HK-2 (cell line): ENCODE measurements around the gene PCDHGB1.
A peak's percentile ranks its signal among the peaks of the same experiment; 100 is the strongest.
"Not testable (repeated sequence)": the region's sequence is repeated elsewhere in the genome, so short reads cannot be mapped to it uniquely, and the experiment has no call there.

Experiments used
- DNase-seq: peaks from one replicate; pipeline ENCODE4 v3.0.0-alpha.2; 2018; ENCODE audit not compliant: unreplicated experiment

The PCDHGB1 gene

DNA sequence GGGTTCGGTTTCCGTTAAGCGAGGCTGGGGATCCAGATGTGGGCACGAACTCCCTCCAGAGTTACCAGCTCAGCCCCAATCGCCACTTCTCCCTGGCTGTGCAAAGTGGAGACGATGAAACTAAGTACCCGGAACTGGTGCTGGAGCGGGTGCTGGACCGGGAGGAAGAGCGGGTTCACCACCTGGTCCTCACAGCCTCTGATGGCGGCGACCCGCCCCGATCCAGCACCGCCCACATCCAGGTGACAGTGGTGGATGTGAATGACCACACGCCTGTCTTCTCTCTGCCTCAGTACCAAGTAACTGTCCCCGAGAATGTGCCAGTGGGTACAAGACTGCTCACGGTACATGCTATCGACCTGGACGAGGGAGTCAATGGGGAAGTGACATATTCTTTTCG is 33.4 kb downstream of the PCDHGB1 start:
- DNase-seq = no peak

DNA sequence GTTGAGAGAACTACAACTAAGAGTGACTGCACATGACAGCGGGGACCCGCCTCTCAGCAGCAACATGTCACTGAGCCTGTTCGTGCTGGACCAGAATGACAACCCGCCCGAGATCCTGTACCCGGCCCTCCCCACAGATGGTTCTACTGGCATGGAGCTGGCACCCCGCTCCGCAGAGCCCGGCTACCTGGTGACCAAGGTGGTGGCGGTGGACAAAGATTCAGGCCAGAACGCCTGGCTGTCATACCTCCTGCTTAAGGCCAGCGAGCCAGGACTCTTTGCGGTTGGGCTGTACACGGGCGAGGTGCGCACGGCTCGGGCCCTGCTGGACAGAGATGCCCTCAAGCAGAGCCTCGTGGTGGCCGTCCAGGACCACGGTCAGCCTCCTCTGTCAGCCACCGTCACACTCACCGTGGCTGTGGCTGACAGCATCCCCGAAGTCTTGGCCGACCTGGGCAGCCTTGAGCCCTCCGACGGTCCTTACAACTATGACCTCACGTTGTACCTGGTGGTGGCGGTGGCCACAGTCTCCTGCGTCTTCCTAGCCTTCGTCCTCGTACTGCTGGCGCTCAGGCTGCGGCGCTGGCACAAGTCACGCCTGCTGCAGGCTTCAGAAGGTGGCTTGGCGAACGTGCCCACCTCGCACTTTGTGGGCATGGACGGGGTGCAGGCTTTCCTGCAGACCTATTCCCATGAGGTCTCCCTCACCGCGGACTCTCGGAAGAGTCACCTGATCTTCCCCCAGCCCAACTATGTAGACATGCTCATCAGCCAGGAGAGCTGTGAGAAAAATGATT is 34.8 kb downstream of the PCDHGB1 start:
- DNase-seq = no peak

DNA sequence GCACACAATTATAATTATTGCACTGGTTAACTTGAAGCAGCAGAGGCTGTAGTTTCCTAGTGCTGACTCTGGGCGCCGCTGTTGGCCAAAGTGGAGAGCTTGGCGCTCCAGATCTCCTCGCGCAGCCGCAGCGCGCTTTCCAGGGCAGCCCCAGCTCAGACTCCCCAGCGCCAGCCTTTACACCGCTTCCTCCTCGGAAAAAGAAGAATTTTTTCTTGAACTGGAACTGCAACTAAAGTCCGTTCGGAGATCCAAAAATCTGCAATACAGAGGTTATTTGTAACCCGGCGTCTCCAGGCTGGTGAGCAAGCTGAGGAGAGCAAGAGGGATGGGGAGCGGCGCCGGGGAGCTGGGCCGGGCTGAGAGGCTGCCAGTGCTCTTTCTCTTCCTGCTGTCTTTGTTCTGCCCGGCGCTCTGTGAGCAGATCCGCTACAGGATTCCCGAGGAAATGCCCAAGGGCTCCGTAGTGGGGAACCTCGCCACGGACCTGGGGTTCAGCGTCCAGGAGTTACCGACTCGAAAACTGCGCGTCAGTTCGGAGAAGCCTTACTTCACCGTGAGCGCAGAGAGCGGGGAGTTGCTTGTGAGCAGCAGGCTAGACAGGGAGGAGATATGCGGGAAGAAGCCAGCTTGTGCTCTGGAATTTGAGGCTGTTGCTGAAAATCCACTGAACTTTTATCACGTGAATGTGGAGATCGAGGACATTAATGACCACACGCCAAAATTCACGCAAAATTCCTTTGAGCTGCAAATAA is 37.8 kb downstream of the PCDHGB1 start, which contains the start of gene PCDHGB4:
Gene PCDHGB4, plus strand, starts transcription at position 142 of the 755 bp plus-strand sequence. Its CDS starts 187 bp downstream, at position 329.
- DNase-seq = not testable (repeated sequence)

DNA sequence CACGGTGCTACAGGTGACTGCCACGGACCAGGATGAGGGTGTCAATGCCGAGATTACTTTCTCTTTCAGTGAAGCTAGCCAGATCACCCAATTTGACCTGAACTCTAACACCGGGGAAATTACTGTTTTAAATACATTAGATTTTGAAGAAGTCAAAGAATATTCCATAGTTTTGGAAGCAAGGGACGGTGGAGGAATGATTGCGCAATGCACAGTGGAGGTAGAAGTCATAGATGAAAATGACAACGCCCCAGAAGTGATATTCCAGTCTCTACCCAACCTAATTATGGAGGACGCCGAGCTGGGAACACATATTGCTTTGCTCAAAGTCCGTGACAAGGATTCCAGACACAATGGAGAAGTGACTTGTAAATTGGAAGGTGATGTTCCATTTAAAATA is 38.8 kb downstream of the PCDHGB1 start:
- no peak for DNase-seq

DNA sequence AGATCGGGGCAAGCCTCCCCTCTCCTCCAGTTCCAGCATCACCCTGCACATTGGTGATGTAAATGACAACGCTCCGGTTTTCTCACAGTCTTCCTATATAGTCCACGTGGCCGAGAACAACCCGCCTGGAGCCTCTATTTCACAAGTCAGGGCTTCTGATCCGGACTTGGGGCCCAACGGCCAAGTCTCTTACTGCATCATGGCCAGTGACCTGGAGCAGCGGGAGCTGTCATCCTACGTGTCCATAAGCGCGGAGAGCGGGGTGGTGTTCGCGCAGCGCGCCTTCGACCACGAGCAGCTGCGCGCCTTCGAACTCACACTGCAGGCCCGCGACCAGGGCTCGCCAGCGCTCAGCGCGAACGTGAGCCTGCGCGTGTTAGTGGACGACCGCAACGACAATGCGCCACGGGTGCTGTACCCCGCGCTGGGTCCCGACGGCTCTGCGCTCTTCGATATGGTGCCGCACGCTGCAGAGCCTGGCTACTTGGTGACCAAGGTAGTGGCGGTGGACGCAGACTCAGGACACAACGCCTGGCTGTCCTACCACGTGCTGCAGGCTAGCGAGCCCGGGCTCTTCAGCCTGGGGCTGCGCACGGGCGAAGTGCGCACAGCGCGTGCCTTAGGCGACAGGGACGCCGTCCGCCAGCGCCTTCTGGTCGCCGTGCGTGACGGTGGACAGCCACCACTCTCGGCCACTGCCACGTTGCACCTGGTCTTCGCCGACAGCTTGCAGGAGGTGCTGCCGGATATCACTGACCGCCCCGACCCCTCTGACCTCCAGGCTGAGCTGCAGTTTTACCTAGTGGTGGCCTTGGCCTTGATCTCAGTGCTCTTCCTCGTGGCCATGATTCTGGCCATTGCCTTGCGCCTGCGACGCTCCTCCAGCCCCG is 39.5 kb downstream of the PCDHGB1 start:
- DNase-seq = no peak

DNA sequence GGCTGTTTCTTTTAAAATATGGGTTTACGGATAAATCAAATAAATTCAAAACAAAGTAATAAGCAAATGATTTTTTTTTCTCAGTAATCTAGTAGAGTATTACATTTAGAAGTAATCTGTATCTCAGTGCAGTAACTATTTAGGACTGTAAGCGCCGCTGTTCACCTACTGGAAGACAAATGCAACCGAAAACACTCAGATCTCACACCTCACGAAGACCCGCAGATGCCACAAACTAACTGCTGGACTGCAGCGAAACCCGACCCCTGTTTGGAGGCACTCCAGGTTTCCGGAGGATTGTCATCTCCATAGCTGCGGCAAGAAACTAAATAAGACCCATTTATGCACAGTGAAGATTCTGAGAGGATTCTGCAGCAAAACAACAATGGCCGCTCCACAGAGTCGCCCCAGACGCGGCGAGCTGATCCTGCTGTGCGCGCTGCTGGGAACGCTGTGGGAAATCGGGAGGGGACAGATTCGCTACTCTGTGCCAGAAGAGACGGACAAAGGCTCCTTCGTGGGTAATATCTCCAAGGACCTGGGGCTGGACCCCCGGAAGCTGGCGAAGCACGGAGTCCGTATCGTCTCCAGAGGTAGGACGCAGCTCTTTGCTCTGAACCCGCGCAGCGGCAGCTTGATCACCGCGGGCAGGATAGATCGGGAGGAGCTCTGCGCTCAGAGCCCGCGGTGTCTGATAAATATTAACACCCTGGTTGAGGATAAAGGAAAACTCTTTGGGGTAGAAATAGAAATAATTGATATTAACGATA is 42.7 kb downstream of the PCDHGB1 start, which contains the start of gene PCDHGA8:
Gene PCDHGA8, plus strand, starts transcription at position 205 of the 770 bp plus-strand sequence. Its CDS starts 181 bp downstream, at position 386.
- no peak for DNase-seq

DNA sequence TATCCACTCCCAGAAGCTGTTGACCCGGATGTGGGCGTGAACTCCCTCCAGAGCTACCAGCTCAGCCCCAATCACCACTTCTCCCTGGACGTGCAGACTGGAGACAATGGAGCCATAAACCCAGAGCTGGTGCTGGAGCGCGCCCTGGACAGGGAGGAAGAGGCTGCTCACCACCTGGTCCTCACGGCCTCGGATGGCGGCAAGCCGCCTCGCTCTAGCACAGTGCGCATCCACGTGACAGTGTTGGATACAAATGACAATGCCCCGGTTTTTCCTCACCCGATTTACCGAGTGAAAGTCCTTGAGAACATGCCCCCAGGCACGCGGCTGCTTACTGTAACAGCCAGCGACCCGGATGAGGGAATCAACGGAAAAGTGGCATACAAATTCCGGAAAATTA is 43.4 kb downstream of the PCDHGB1 start:
- no peak for DNase-seq

DNA sequence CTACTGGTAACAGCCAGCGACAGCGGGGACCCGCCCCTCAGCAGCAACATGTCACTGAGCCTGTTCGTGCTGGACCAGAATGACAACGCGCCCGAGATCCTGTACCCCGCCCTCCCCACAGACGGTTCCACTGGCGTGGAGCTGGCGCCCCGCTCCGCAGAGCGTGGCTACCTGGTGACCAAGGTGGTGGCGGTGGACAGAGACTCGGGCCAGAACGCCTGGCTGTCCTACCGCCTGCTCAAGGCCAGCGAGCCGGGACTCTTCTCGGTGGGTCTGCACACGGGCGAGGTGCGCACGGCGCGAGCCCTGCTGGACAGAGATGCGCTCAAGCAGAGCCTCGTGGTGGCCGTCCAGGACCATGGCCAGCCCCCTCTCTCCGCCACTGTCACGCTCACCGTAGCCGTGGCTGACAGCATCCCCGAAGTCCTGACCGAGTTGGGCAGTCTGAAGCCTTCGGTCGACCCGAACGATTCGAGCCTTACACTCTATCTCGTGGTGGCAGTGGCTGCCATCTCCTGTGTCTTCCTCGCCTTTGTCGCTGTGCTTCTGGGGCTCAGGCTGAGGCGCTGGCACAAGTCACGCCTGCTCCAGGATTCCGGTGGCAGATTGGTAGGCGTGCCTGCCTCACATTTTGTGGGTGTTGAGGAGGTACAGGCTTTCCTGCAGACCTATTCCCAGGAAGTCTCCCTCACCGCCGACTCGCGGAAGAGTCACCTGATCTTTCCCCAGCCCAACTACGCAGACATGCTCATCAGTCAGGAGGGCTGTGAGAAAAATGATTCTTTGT is 44.7 kb downstream of the PCDHGB1 start:
- not testable (repeated sequence) for DNase-seq

DNA sequence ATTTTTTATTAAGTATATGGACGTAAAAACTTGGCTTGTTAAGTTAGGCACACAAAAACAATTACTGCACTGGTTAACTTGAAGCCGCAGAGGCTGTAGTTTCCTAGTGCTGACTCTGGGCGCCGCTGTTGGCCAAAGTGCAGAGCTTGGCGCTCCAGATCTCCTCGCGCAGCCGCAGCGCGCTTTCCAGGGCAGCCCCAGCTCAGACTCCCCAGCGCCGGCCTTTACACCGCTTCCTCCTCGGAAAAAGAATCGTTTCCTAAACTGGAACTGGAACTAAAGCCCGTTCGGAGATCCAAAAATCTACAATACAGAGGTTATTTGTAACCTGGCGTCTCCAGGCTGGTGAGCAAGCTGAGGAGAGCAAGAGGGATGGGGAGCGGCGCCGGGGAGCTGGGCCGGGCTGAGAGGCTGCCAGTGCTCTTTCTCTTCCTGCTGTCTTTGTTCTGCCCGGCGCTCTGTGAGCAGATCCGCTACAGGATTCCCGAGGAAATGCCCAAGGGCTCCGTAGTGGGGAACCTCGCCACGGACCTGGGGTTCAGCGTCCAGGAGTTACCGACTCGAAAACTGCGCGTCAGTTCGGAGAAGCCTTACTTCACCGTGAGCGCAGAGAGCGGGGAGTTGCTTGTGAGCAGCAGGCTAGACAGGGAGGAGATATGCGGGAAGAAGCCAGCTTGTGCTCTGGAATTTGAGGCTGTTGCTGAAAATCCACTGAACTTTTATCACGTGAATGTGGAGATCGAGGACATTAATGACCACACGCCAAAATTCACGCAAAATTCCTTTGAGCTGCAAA is 48.1 kb downstream of the PCDHGB1 start, which contains the start of gene PCDHGB5:
Gene PCDHGB5, plus strand, starts transcription at position 192 of the 796 bp plus-strand sequence. Its CDS starts 181 bp downstream, at position 373.
- DNase-seq = peak; percentile 12

DNA sequence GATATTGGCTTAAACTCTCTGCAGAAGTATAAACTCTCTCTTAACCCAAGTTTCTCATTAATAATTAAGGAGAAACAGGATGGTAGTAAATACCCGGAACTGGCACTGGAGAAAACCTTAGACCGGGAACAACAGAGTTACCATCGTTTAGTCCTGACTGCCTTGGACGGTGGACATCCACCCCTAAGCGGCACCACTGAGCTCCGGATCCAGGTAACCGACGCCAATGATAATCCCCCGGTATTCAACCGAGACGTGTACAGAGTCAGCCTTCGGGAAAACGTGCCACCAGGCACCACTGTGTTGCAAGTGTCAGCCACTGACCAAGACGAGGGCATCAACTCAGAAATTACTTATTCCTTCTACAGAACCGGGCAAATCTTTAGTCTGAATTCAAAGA is 48.7 kb downstream of the PCDHGB1 start:
- no peak for DNase-seq

DNA sequence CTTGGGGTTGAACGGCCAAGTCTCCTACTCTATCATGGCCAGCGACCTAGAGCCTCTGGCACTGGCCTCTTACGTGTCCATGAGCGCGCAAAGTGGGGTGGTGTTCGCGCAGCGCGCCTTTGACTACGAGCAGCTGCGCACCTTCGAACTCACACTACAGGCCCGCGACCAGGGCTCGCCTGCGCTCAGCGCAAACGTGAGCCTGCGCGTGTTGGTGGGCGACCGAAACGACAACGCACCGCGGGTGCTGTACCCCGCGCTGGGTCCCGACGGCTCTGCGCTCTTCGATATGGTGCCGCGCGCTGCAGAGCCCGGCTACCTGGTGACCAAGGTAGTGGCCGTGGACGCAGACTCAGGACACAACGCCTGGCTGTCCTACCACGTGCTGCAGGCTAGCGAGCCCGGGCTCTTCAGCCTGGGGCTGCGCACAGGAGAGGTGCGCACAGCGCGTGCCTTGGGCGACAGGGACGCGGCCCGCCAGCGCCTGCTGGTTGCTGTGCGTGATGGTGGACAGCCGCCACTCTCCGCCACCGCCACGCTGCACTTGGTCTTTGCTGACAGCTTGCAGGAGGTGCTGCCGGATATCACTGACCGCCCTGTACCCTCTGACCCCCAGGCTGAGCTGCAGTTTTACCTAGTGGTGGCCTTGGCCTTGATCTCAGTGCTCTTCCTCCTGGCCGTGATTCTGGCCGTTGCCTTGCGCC is 49.8 kb downstream of the PCDHGB1 start:
- no peak for DNase-seq
